ENCODE data around the gene ATG13.
"Not testable (repeated sequence)": the region's sequence is repeated elsewhere in the genome, so short reads cannot be mapped to it uniquely, and the experiment has no call there.

ATG13 gene

DNA sequence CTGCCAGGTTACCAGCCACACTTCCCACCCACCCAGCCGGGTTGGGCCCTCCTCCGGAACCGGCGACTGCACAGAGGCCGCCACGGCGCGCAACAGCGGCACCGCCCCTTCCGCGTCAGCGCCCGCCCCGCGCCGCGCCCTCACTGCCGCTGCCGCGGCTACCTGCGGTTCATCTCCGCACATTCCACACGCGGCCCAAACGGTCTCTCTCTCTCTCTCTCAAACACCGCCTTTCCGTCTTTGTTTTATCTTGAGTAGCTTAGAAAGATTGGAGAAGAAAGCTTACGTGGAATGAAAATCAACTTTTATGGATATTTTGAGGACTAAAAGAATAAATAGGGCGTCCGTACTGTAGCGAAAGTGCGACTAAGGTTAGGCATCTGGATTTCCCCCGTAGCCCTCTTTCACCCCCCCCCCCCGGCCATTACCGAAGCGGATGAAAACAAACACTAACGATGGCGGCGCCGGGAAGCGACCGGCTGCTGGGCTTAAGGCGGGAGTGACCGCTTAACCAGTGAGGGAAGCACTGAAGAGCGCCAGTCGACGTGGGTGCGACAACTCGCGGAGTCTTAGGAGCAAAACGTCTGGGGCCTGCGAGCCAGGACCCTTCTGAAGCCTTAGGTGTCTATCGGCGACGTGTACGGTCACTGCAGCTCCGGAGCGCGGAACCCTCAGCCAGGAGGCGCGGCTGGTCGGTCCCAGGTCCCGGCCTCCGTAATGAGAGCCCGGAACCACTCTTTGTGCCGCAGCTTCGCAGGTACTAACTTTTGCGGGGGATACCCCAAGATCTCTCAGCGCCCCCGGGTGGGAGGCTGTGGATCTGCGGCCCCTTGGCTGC is at the start of gene ATG13, which contains the start of gene HARBI1:
TSS of gene ATG13 (plus strand) at position 420 of the 838 bp plus-strand sequence. CDS start 26,739 bp downstream, outside the sequence.
TSS of gene HARBI1 (minus strand) at position 94 of the 838 bp plus-strand sequence. CDS start 990 bp downstream, outside the sequence.
- DNase-seq, result peak; percentile 92

DNA sequence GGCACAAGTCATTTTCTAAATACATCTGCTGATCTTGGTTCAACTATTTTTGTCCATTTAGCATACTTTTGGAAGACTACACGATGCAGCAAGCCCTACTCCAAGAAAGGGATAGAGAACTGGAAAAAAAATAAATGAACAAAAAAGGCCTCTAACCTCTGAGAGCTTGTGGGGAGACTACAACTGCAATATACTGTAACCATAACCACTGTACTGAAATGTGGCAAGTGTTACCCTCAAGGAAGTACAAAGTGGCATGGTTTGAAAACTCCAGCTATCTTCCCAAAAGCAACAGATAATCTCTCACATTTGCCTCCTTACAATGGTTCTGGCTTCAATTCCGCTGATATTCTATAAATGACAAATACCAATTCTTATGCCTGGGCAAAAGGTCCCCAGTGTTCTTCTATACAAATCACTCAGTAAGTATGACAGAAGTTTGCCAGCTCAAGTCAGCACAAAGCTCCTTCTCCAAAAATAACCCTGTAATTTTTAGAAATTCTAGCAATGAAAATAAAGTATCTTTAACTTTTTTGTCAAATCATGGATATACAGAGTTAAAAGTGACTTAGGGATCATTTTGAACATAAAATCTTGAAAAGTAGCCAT is 46.5 kb upstream of the ATG13 start:
- no peak for DNase-seq

GRCh38 chr11:46574656-46575055 is 42.7 kb upstream of the ATG13 start:
- DNase-seq, result no peak

- no peak for DNase-seq
These were observed 40.3 kb upstream of the ATG13 start for GRCh38 chr11:46577058-46577457.

DNA sequence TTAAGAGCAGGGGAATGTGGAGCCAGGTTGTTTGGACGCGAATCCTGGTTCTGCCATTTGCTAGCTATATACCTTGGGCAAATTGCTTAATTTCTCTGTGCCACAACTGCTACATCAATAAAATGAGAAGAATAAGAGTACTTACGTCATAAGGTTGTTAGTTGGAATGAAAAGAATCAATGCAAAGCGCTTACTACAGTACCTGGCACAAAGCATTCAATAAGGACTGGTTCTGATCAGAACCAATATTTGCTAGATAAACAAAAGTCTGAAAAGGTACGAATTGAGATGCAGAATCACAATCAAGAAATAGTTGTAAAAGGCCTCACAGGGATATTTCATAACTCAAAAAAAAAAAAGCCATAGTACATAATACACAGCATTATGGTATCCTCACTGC is 34.8 kb upstream of the ATG13 start:
- no peak for DNase-seq

DNA sequence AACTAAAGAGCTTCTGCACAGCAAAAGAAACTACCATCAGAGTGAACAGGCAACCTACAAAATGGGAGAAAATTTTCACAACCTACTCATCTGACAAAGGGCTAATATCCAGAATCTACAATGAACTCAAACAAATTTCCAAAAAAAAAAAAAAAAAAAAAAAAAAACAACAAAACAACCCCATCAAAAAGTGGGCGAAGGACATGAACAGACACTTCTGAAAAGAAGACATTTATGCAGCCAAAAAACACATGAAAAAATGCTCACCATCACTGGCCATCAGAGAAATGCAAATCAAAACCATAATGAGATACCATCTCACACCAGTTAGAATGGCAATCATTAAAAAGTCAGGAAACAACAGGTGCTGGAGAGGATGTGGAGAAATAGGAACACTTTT is 33.8 kb upstream of the ATG13 start:
- not testable (repeated sequence) for DNase-seq

DNA sequence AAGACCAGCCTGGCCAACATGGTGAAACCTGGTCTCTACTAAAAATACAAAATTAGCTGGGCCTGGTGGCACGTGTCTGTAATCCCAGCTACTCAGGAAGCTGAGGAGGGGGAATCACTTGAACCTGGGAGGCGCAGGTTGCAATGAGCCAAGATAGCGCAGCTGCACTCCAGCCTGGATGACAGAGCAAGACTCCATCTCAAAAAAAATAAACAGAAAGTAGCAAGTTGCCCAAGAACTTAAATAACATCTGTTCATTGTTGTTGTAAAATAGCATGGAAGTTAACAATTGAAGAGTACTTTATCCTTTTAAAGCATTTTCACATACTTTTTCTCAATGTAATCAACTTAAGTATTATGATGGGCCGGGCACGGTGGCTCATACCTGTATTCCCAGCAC is 29.2 kb upstream of the ATG13 start:
- DNase-seq, result no peak

GRCh38 chr11:46588915-46589314 is 28.4 kb upstream of the ATG13 start:
- DNase-seq, result no peak

- DNase-seq, result no peak
These were observed 26.4 kb upstream of the ATG13 start for GRCh38 chr11:46590740-46591605.

- DNase-seq, result peak; percentile 79
These were observed 23.6 kb upstream of the ATG13 start, which contains the start of gene AMBRA1 for GRCh38 chr11:46593550-46594373. Gene AMBRA1, minus strand, starts transcription at chr11:46594023. Its CDS starts 45,643 bp downstream, at chr11:46548380.

GRCh38 chr11:46594374-46594700 is 23.0 kb upstream of the ATG13 start:
- no peak for DNase-seq

GRCh38 chr11:46594785-46595184 is 22.6 kb upstream of the ATG13 start:
- no peak for DNase-seq

DNA sequence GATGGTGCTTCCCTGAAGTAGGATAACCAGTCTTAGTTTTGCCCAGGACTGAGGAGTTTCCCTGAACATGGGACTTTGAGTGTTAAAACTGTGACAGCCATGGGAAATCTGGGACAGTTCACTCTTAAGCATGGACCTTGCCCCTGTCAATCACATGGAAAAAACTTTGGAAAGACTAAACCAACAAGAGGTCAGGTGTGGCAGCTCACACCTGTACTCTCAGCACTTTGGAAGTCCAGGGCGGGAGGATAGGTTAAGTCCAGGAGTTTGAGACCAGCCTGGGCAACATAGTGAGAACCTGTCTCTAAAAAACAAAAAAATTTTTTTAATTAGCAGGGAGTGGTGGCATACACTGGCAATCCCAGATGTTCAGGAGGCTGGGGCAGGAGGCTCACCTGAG is 20.2 kb upstream of the ATG13 start:
- no peak for DNase-seq

GRCh38 chr11:46597609-46598219 is 19.6 kb upstream of the ATG13 start:
- DNase-seq, result no peak

GRCh38 chr11:46599340-46600193 is 17.8 kb upstream of the ATG13 start:
- no peak for DNase-seq

GRCh38 chr11:46600194-46600960 is 17.0 kb upstream of the ATG13 start:
- no peak for DNase-seq

GRCh38 chr11:46601129-46601528 is 16.2 kb upstream of the ATG13 start:
- no peak for DNase-seq

- DNase-seq, result no peak
These were observed 13.5 kb upstream of the ATG13 start for GRCh38 chr11:46603704-46604308.

GRCh38 chr11:46604796-46605195 is 12.6 kb upstream of the ATG13 start:
- DNase-seq, result no peak

DNA sequence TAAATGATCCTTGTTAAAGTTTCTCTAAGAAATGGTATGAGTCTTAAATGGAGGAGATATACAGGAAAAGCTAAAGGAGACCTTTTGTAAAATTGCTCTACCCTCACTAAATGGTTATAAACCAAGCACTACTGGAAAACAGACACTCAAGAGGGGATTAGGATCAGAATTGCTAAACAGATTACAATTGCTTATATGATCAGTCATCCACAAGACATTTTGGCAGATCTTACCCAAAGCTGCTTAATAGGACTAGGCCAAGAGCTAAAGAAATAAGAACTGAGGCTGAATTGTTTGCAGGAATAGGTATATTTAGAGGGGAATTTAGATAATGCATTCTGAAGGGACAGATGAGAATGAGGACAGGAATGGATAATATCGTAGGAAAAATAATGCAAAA is 9.8 kb upstream of the ATG13 start:
- no peak for DNase-seq
